Fibroblast of villous mesenchyme (primary cell): ENCODE data around the gene CACNA1C. TPM values are rescaled to one million over a fixed set of nuclear protein-coding genes. Genes with fewer than 3 reads are reported as not detected.

Experiments used
- DNase-seq: peaks from one replicate; pipeline ENCODE4 v3.0.0-alpha.2; 2010; ENCODE audit warnings: low read depth
- H3K4me3 ChIP-seq: 2 replicates; pipeline ENCODE4 v1.5.1; 2011; ENCODE audit warnings: low read depth, mild to moderate bottlenecking, low read length
- CTCF ChIP-seq: IDR thresholded peaks from 2 replicates; pipeline ENCODE4 v1.5.1; 2012; ENCODE audit warnings: low read depth, mild to moderate bottlenecking, low read length; ENCODE audit not compliant: insufficient read depth
- total RNA-seq: library from RNA; depleted of rRNA; stranded (reverse); fragments of >200 nt; gene quantifications from 2 replicates; pipeline ENCODE4 v1.2.3, GENCODE V29; 2012

CACNA1C gene
- total RNA-seq, 1 donor, result 11.7 TPM

GRCh38 chr12:2457933-2458414 lies 405.2 kb downstream of the CACNA1C start:
- no peak for TF ChIP-seq CTCF
- no peak for DNase-seq
- H3K4me3 ChIP-seq, result no peak overlapping the region

GRCh38 chr12:2460051-2460670 lies 407.4 kb downstream of the CACNA1C start:
- no peak for TF ChIP-seq CTCF
- DNase-seq, result no peak
- H3K4me3 ChIP-seq, result no peak overlapping the region

GRCh38 chr12:2461046-2461445 lies 408.3 kb downstream of the CACNA1C start:
- TF ChIP-seq CTCF, result no peak
- DNase-seq, result no peak
- H3K4me3 ChIP-seq, result no peak overlapping the region

GRCh38 chr12:2461645-2462044 lies 408.9 kb downstream of the CACNA1C start:
- H3K4me3 ChIP-seq, result no peak overlapping the region
- DNase-seq, result no peak
- no peak for TF ChIP-seq CTCF

- no peak overlapping the region for H3K4me3 ChIP-seq
- TF ChIP-seq CTCF, result no peak
- no peak for DNase-seq
Measured at GRCh38 chr12:2462087-2462486, 409.3 kb downstream of the CACNA1C start.

- DNase-seq, result no peak
- TF ChIP-seq CTCF, result no peak
- H3K4me3 ChIP-seq, result no peak overlapping the region
Measured at GRCh38 chr12:2463719-2464118, 410.9 kb downstream of the CACNA1C start.

GRCh38 chr12:2465681-2466080 lies 412.9 kb downstream of the CACNA1C start:
- no peak for DNase-seq
- no peak for TF ChIP-seq CTCF
- no peak overlapping the region for H3K4me3 ChIP-seq
